HUDEP-2 (cell line): ENCODE data around the gene BAG5.

Source experiments
- DNase-seq, 76 experiments: peaks; one replicate each; lab custom pipeline; 2025; ENCODE audit not compliant: unreplicated experiment in 76 of 76; lab: John Stamatoyannopoulos, UW

The BAG5 gene

GRCh38 chr14:103524002-103524935 lies 38.2 kb downstream of the BAG5 start:
- DNase-seq: no peak

- no peak for DNase-seq
These were observed 38.9 kb downstream of the BAG5 start for GRCh38 chr14:103523575-103523954.

GRCh38 chr14:103522649-103523574 lies 39.5 kb downstream of the BAG5 start, which contains the start of gene CKB:
Gene CKB (minus strand): TSS chr14:103522830. CDS start chr14:103522493, 337 bp downstream.
- DNase-seq: peak in 40 of 76 experiments; percentile 9 to 53 (median 31)

- peak in 9 of 76 experiments; percentile 17 to 51 (median 29) for DNase-seq
These were observed 40.4 kb downstream of the BAG5 start for GRCh38 chr14:103521951-103522563.

GRCh38 chr14:103521438-103521950 lies 41.0 kb downstream of the BAG5 start:
- peak in 23 of 76 experiments; percentile 34 to 69 (median 54) for DNase-seq

GRCh38 chr14:103520657-103521437 lies 41.6 kb downstream of the BAG5 start:
- DNase-seq: peak in 73 of 76 experiments; percentile 44 to 89 (median 75)

GRCh38 chr14:103520269-103520656 lies 42.2 kb downstream of the BAG5 start:
- no peak for DNase-seq

GRCh38 chr14:103519837-103520212 lies 42.6 kb downstream of the BAG5 start:
- peak in 6 of 76 experiments; percentile 29 to 61 (median 37) for DNase-seq

GRCh38 chr14:103519043-103519836 lies 43.2 kb downstream of the BAG5 start:
- peak in 56 of 76 experiments; percentile 2 to 73 (median 36) for DNase-seq

- DNase-seq: peak in 44 of 76 experiments; percentile 6 to 59 (median 35)
These were observed 43.9 kb downstream of the BAG5 start for GRCh38 chr14:103518422-103519042.

GRCh38 chr14:103517721-103518421 lies 44.6 kb downstream of the BAG5 start:
- DNase-seq: no peak

- DNase-seq: no peak
These were observed 45.3 kb downstream of the BAG5 start for GRCh38 chr14:103517174-103517566.

- no peak for DNase-seq
These were observed 45.9 kb downstream of the BAG5 start for GRCh38 chr14:103516426-103517173.

- no peak for DNase-seq
These were observed 47.6 kb downstream of the BAG5 start for GRCh38 chr14:103514596-103515421.

GRCh38 chr14:103512701-103513611 lies 49.5 kb downstream of the BAG5 start:
- DNase-seq: peak in 71 of 76 experiments; percentile 12 to 89 (median 68)
